Uterus (tissue), 4 donors: ENCODE data around the gene ZNF684. TPM values are rescaled to one million over a fixed set of nuclear protein-coding genes. Genes with fewer than 3 reads are reported as not detected.
"Not testable (repeated sequence)": the region's sequence is repeated elsewhere in the genome, so short reads cannot be mapped to it uniquely, and the experiment has no call there.

Source experiments
- DNase-seq, 2 donors: peaks; one replicate each; pipeline ENCODE4 v3.0.0-alpha.2; 2019 to 2020
- H3K27ac ChIP-seq, 2 donors: fragments of 200-600 bp; sonication (generic); 1 replicate in 1 of 2; 2 replicates in 1 of 2; pipeline ENCODE4 v1.5.1; 2016 to 2018
- H3K27me3 ChIP-seq, 2 donors: fragments of 200-600 bp; sonication (generic); one replicate each; pipeline ENCODE4 v1.5.1; 2018 to 2019; ENCODE audit warnings: control low read depth in 1 of 2
- H3K36me3 ChIP-seq, 2 donors: fragments of 200-600 bp; sonication (generic); one replicate each; pipeline ENCODE4 v1.5.1; 2019; ENCODE audit warnings: control low read depth in 1 of 2
- H3K4me1 ChIP-seq, 2 donors: fragments of 200-600 bp; sonication (generic); one replicate each; pipeline ENCODE4 v1.5.1; 2018 to 2019; ENCODE audit warnings: control low read depth in 1 of 2
- H3K4me3 ChIP-seq, 2 donors: fragments of 200-600 bp; sonication (generic); 1 replicate in 1 of 2; 2 replicates in 1 of 2; pipeline ENCODE4 v1.5.1; 2018 to 2019; ENCODE audit warnings: mild to moderate bottlenecking in 1 of 2
- H3K9me3 ChIP-seq, 2 donors: fragments of 200-600 bp; sonication (generic); one replicate each; pipeline ENCODE4 v1.5.1; 2019; ENCODE audit warnings: control low read depth in 1 of 2
- POLR2A ChIP-seq, 2 donors: fragments of 450-650 bp; IDR thresholded peaks; one replicate each; pipeline ENCODE4 v1.6.1; 2016; ENCODE audit warnings: antibody characterized with exemption in 2 of 2, mild to moderate bottlenecking in 1 of 2, moderate library complexity in 1 of 2
- intact Hi-C: fragments of 100-400 bp; cut with DNase I; formaldehyde crosslinking; loops from one replicate; pipeline ENCODE4 v1.15.1; 2023; ENCODE audit warnings: low total_unique reads
- total RNA-seq, 4 donors: library from RNA; depleted of rRNA in 3 of 4; stranded (reverse); fragments of >200 nt in 3 of 4; gene quantifications; one replicate each; pipeline versions ENCODE4 v1.1.0 to v1.2.4, GENCODE V29; 2014 to 2023
- TF ChIP-seq, protein P1 (sequence below), 4 experiments: fragments of 200-600 bp in 2 of 4; fragments of 450-650 bp in 2 of 4; sonication (generic) in 2 of 4; IDR thresholded peaks; one replicate each; pipeline ENCODE4 v1.5.1; 2016 to 2019; ENCODE audit warnings: antibody characterized with exemption in 4 of 4, mild to moderate bottlenecking in 2 of 4, moderate library complexity in 1 of 4
- donor health status: DM: yes; HTN: yes; CAD: no.

The ZNF684 gene
- total RNA-seq, 4 donors from 2014 or later, result 2.7 to 11.8 (median 8.0) TPM

DNA sequence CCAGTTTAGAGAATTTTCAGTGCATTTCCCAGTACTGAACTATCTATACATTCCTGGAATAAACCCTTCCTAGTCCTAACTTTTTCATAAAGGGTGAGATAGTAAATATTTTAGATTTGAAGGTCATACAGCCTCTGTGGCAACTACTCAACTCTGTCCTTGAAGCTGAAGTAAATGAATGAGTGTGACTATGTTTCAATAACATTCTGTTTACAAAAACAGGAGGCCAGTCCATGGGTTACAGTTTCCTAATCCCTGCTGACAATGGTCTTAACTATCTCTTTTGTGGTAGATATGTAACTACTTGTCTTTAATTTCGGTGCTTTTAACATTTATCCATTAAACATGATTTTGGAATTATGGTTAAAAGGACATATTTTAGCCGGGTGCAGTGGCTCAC lies 4.3 kb downstream of the ZNF684 start:
- no peak overlapping the region for H3K27ac ChIP-seq
- DNase-seq, result no peak
- peaks cover 0 to 6% of the 10 kb centered on the region in 2 donors for H3K4me1 ChIP-seq
- intact Hi-C loops, result no loop called here
- no peak for TF ChIP-seq POLR2A (IDR thresholded peaks at IDR 0.05)
- TF ChIP-seq, protein P1, sequence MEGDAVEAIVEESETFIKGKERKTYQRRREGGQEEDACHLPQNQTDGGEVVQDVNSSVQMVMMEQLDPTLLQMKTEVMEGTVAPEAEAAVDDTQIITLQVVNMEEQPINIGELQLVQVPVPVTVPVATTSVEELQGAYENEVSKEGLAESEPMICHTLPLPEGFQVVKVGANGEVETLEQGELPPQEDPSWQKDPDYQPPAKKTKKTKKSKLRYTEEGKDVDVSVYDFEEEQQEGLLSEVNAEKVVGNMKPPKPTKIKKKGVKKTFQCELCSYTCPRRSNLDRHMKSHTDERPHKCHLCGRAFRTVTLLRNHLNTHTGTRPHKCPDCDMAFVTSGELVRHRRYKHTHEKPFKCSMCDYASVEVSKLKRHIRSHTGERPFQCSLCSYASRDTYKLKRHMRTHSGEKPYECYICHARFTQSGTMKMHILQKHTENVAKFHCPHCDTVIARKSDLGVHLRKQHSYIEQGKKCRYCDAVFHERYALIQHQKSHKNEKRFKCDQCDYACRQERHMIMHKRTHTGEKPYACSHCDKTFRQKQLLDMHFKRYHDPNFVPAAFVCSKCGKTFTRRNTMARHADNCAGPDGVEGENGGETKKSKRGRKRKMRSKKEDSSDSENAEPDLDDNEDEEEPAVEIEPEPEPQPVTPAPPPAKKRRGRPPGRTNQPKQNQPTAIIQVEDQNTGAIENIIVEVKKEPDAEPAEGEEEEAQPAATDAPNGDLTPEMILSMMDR (IDR thresholded peaks at IDR 0.05), result no peak
- no peaks in the 10 kb centered on the region for H3K27me3 ChIP-seq
- H3K4me3 ChIP-seq, result no peak overlapping the region
- H3K36me3 ChIP-seq, result no peaks in the 10 kb centered on the region
- no peaks in the 10 kb centered on the region for H3K9me3 ChIP-seq

DNA sequence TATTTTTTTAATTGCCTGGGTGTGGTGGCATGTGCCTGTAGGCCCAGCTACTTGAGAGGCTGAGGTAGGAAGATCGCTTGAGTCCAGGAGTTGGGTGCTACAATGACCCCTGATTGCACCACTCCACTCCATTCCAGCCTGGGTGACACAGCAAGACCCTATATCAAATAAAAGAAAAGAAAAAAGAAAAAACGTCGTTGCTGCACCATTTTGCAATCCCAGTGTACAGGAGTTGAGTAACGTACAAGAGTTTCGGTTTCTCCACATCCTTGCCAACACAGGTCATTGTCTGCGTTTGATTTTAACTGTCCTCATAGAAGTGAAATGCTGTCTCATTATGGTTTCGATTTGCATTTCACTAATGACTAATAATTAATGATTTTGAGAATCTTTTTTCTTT lies 7.9 kb downstream of the ZNF684 start:
- Histone ChIP-seq H3K36me3 (no peaks in the 10 kb centered on the region), H3K27ac (no peak overlapping the region)

DNA sequence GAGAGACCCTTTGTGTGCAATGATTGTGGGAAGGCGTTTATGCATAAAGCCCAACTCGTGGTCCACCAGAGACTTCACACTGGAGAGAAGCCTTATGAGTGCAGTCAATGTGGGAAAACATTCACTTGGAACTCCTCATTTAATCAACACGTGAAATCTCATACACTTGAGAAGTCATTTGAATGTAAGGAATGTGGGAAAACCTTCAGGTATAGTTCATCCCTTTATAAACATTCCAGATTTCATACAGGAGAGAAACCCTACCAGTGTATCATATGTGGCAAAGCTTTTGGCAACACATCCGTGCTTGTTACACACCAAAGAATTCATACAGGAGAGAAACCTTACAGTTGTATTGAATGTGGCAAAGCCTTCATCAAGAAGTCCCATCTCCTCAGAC lies 15.5 kb downstream of the ZNF684 start:
- H3K27ac ChIP-seq, result no peak overlapping the region
- no peaks in the 10 kb centered on the region for H3K27me3 ChIP-seq
- no peak for TF ChIP-seq POLR2A (IDR thresholded peaks at IDR 0.05)
- TF ChIP-seq, protein P1 (IDR thresholded peaks at IDR 0.05), result no peak
- no peak for DNase-seq
- no peaks in the 10 kb centered on the region for H3K9me3 ChIP-seq
- H3K4me1 ChIP-seq, result no peaks in the 10 kb centered on the region
- no peaks in the 10 kb centered on the region for H3K36me3 ChIP-seq
- intact Hi-C loops, result no loop called here
- no peak overlapping the region for H3K4me3 ChIP-seq

More for the DNA sequence above, 7.9 kb downstream of the ZNF684 start:
- no peak for DNase-seq
- intact Hi-C loops, result no loop called here
- Histone ChIP-seq H3K4me1 (no peaks in the 10 kb centered on the region), H3K4me3 (no peak overlapping the region), H3K27me3 (no peaks in the 10 kb centered on the region), H3K9me3 (no peaks in the 10 kb centered on the region)
- no peak for TF ChIP-seq POLR2A (IDR thresholded peaks at IDR 0.05)
- TF ChIP-seq, protein P1 (IDR thresholded peaks at IDR 0.05), result no peak

DNA sequence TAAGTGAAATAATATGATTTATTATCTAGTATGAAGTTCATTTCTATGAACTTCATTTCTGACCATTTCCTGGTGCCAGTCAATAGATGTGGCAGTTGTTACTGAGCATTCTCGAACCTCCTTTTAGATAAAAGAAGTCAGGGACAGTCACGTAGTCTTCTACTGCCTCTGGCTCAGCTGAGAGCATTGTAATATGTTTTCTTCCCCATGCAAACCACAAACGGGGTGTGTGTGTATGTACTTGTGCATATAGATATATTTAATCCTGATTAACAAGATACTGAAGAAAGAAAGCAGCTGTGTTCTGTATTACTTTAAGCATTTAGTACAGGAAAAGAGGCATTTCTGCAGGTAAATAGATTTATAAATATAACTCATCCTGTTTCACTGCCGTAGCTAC lies 21.6 kb downstream of the ZNF684 start:
- intact Hi-C loops, result no loop called here
- Histone ChIP-seq H3K36me3 (no peaks in the 10 kb centered on the region), H3K4me1 (no peaks in the 10 kb centered on the region), H3K4me3 (no peak overlapping the region), H3K9me3 (no peaks in the 10 kb centered on the region), H3K27me3 (no peaks in the 10 kb centered on the region), H3K27ac (no peak overlapping the region)
- TF ChIP-seq POLR2A (IDR thresholded peaks at IDR 0.05), result no peak
- TF ChIP-seq, protein P1 (IDR thresholded peaks at IDR 0.05), result no peak
- no peak for DNase-seq

DNA sequence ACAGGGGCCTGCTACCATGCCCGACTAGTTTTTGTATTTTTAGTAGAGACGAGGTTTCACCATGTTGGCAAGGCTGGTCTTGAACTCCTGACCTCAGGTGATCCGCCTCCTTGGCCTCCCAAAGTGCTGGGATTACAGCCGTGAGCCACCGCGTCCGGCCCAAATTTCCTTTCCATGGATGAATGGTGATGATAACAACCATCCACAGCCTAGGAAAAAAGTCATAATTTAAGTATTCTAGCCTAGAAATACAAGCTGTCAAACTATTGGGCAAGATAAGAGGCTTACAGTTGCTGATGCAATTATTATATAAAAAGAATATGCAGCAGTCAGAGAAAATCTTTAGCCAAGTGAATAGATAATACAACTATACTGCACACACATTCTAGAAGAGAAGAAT lies 23.4 kb downstream of the ZNF684 start:
- intact Hi-C loops, H3K36me3 ChIP-seq, H3K27me3 ChIP-seq, H3K4me3 ChIP-seq, DNase-seq, H3K4me1 ChIP-seq, H3K9me3 ChIP-seq, H3K27ac ChIP-seq: not testable (repeated sequence)

DNA sequence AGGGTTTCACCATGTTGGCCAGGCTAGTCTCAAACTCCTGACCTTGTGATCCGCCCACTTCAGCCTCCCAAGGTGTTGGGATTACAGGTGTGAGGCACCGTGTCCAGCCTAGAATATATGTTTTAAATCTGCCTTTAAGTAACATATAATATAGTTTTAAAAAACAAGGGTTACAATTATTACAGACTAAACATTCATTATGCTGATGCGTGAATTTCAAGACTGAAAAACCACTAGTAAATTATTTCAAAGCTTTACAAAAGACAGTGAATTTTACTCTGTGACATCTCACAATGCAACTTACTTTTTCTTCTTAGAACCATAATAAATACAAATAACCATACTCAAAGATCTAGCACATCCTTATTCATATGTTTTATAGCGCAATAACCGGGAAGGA lies 24.7 kb downstream of the ZNF684 start:
- TF ChIP-seq, protein P1 (IDR thresholded peaks at IDR 0.05), result no peak
- no peak for TF ChIP-seq POLR2A (IDR thresholded peaks at IDR 0.05)
- intact Hi-C loops, result no loop called here
- Histone ChIP-seq H3K27me3 (no peaks in the 10 kb centered on the region), H3K4me1 (no peaks in the 10 kb centered on the region), H3K9me3 (no peaks in the 10 kb centered on the region), H3K4me3 (no peak overlapping the region), H3K27ac (no peak overlapping the region), H3K36me3 (no peaks in the 10 kb centered on the region)
- no peak for DNase-seq

DNA sequence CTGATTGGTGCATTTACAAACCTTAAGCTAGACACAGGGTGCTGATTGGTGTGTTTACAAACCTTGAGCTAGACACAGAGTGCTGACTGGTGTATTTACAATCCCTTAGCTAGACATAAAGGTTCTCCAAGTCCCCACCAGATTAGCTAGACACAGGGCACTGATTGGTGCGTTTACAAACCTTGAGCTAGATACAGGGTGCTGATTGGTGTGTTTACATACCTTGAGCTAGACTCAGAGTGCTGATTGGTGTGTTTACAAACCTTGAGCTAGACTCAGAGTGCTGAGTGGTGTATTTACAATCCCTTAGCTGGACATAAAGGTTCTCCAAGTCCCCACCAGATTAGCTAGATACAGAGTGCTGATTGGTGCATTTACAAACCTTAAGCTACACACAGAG lies 26.8 kb downstream of the ZNF684 start:
- H3K27ac ChIP-seq, H3K27me3 ChIP-seq, H3K9me3 ChIP-seq, H3K4me1 ChIP-seq, intact Hi-C loops, H3K4me3 ChIP-seq, H3K36me3 ChIP-seq, DNase-seq: not testable (repeated sequence)
